AG04450 (cell line): ENCODE measurements around the gene KY. TPM values are rescaled to one million over a fixed set of nuclear protein-coding genes. Genes with fewer than 3 reads are reported as not detected.

Experiments used
- CTCF ChIA-PET: fragments of 300-600, 350-600 bp; formaldehyde crosslinking; extraction: SDS; loops from one replicate; lab custom pipeline; 2022; ENCODE audit warnings: antibody characterized with exemption, inconsistent platforms; lab: Charles Lee
- POLR2A ChIA-PET: fragments of 350-600 bp; formaldehyde crosslinking; extraction: SDS; loops from one replicate; lab custom pipeline; 2021; ENCODE audit warnings: antibody characterized with exemption, inconsistent platforms; lab: Yijun Ruan, JAX
- DNase-seq: peaks from one replicate; pipeline ENCODE4 v3.0.0-alpha.2; 2011; ENCODE audit warnings: low read depth, low spot score
- H3K27ac ChIP-seq: one replicate; pipeline ENCODE4 v1.5.1; 2012; ENCODE audit warnings: low read depth, low read length, control low read depth
- H3K27me3 ChIP-seq: one replicate; pipeline ENCODE4 v1.6.0; 2012; ENCODE audit warnings: low read length; ENCODE audit not compliant: control insufficient read depth, insufficient read depth
- H3K4me3 ChIP-seq: 2 replicates; pipeline ENCODE4 v1.5.1; 2011; ENCODE audit warnings: mild to moderate bottlenecking, low read depth, low read length, control low read depth
- H3K9me3 ChIP-seq: 2 replicates; pipeline ENCODE4 v1.5.1; 2012; ENCODE audit warnings: low read length; ENCODE audit not compliant: control insufficient read depth, insufficient read depth
- polyA minus RNA-seq: library from RNA; depleted of rRNA, polyadenylated mRNA; stranded (reverse); fragments of >200 nt; gene quantifications from 2 replicates; pipeline ENCODE4 v1.2.3, GENCODE V29; 2011; rRNA and poly(A)+ RNA removed
- polyA plus RNA-seq: library from polyadenylated mRNA; depleted of rRNA; stranded (reverse); fragments of >200 nt; gene quantifications from 2 replicates; pipeline ENCODE4 v1.2.3, GENCODE V29; 2011; rRNA removed
- TF ChIP-seq, protein P1 (sequence below): IDR thresholded peaks from 2 replicates; pipeline ENCODE4 v1.5.1; 2011; ENCODE audit warnings: low read depth, low read length, control low read depth, inconsistent platforms

The KY gene, protein sequence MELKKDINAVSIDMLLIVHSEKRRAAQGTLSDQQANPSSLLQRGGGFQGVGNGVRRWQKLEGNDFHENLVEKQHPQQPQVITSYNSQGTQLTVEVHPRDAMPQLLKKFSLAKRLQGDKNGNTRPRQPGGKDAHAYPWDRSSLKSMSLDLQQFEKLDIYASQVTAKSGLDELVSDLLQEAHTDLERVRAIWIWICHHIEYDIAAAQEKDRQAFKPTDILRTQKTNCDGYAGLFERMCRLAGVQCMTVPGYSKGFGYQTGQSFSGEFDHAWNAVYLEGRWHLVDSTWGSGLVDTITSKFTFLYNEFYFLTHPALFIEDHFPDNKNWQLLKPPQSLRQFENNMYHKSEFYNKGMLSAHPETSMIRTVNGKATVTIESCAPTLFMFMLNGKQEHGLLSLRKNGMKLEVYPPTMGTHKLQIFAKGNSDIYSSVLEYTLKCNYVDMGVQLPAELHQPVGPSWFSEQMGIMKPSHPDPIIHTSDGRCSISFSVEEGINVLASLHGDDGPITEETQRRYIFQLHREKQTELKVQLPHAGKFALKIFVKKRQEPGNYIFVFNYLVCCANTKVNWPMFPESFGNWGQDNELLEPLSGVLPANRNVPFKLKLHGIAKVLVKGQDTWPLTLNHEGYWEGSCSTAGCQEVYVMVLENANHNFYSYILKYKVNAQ
- 0.04 and 0.09 TPM in 2 replicates for polyA plus RNA-seq
- polyA minus RNA-seq: not detected in 2 replicates

DNA sequence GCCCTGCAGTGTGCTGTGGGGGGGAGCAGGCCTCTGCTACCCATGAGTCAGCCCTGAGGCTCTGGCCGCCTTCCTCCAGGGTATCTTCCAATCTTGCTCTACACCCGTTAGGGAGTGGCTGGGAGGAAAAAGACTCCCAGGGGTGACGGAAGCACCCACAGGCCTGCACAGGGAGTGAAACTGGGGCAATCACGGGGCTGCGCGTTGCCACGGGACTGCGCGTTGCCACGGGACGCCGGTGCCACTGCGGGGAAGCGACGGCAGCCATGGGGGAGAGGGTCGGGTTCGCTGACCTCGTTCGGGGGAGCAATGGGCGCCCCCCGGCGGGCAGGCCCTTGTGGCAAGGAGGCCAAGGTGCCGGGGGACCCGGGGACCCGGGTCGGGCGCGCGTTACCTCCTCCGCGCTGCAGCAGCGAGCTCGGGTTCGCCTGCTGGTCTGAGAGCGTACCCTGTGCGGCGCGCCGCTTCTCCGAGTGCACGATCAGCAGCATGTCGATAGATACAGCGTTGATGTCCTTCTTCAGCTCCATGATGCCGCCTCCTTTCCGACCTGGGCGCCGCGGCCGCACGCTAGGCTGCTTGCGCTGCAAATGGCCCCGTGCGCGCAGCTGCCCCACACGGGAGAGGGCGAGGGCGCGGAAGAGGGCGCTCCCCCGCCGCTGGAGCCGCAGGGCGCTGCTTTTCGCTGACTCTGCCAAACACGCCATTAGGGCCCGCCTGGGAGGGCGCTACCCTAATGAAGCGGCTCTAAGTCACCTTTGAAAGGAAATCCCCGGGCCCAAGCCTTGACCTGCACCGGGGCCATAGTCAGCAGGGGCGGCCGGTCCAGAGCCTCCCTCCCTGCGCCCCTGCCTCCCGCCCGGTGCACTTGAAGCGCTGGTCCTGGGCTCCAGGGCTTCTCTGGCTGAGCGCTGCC is at the start of gene KY:
Gene KY, minus strand, starts transcription at position 592 of the 916 bp plus-strand sequence. Its CDS starts 62 bp downstream, at position 530.
- H3K27me3 ChIP-seq: peaks cover 5% of the 10 kb centered on the region
- H3K9me3 ChIP-seq: no peaks in the 10 kb centered on the region
- no peak for DNase-seq
- TF ChIP-seq, protein P1, sequence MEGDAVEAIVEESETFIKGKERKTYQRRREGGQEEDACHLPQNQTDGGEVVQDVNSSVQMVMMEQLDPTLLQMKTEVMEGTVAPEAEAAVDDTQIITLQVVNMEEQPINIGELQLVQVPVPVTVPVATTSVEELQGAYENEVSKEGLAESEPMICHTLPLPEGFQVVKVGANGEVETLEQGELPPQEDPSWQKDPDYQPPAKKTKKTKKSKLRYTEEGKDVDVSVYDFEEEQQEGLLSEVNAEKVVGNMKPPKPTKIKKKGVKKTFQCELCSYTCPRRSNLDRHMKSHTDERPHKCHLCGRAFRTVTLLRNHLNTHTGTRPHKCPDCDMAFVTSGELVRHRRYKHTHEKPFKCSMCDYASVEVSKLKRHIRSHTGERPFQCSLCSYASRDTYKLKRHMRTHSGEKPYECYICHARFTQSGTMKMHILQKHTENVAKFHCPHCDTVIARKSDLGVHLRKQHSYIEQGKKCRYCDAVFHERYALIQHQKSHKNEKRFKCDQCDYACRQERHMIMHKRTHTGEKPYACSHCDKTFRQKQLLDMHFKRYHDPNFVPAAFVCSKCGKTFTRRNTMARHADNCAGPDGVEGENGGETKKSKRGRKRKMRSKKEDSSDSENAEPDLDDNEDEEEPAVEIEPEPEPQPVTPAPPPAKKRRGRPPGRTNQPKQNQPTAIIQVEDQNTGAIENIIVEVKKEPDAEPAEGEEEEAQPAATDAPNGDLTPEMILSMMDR: peak; percentile 29; the same call in 1 of the 2 replicates
- CTCF ChIA-PET: interaction anchor here (1.3 to 3.1 kb wide), 4 partner anchors 10 to 438 kb away, joined by 3 to 22 read pairs (median 10); no protein-coding TSS in a partner anchor
- POLR2A ChIA-PET: interaction anchor here (1.0 kb wide), 1 partner anchor 35 kb away, joined by 4 read pairs; no protein-coding TSS in a partner anchor
- peak within 1 kb of the TSS; percentile 58 for H3K4me3 ChIP-seq
- H3K27ac ChIP-seq: no peak within 1 kb of the TSS

DNA sequence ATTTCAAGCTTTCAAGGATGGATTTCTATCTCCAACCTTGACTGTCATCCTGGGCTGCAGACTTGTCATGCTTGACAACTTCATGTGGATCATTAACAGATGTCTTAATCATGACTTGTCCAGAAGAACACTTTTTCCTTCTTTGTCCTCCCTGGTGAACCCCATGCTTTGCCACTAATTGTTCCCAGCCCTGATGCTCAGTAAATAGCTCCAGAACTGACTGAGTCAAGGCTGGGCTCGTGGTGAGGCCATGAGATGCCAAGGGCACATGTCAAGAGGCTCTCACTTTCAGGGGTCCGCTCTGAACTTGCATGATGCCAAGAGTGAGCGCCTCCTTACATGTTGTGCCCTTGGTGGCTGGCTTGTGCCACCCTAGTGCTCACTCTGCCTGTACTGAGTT is 48.9 kb upstream of the KY start:
- no peaks in the 10 kb centered on the region for H3K9me3 ChIP-seq
- no peak overlapping the region for H3K27ac ChIP-seq
- DNase-seq: no peak
- TF ChIP-seq, protein P1: no peak
- no peaks in the 10 kb centered on the region for H3K27me3 ChIP-seq
- H3K4me3 ChIP-seq: no peak overlapping the region
- ChIA-PET CTCF (no interaction called here), POLR2A (no interaction called here)

DNA sequence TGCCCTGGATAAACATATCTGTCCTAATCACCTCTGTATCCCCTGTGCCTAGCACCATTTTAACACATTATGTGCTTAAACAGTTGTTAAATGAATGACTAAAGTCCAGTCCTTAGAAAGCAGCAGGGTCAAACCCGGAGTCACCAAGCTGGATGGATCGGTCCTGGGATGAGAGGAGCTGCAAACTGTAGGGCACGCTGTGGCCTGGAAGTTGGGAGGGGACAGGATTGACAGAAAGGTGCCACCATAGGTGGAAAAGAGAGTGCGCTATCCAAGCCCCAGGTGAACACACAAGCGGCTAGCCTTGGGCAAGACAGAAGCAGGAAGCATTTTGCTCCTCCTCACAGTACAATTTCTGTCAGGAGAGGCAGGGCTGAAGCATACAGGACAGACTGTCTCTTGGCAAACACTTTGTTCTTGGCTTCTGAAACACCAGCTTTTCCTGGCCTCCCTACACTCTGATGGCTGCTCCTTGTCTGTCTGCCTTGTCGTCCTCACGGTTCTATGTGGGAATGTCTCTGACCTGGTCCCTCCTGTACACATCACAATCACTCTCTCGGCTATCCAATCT is 48.4 kb upstream of the KY start:
- H3K9me3 ChIP-seq: no peaks in the 10 kb centered on the region
- H3K27me3 ChIP-seq: no peaks in the 10 kb centered on the region
- TF ChIP-seq, protein P1: no peak
- H3K27ac ChIP-seq: no peak overlapping the region
- ChIA-PET CTCF (no interaction called here), POLR2A (no interaction called here)
- H3K4me3 ChIP-seq: no peak overlapping the region
- DNase-seq: no peak

DNA sequence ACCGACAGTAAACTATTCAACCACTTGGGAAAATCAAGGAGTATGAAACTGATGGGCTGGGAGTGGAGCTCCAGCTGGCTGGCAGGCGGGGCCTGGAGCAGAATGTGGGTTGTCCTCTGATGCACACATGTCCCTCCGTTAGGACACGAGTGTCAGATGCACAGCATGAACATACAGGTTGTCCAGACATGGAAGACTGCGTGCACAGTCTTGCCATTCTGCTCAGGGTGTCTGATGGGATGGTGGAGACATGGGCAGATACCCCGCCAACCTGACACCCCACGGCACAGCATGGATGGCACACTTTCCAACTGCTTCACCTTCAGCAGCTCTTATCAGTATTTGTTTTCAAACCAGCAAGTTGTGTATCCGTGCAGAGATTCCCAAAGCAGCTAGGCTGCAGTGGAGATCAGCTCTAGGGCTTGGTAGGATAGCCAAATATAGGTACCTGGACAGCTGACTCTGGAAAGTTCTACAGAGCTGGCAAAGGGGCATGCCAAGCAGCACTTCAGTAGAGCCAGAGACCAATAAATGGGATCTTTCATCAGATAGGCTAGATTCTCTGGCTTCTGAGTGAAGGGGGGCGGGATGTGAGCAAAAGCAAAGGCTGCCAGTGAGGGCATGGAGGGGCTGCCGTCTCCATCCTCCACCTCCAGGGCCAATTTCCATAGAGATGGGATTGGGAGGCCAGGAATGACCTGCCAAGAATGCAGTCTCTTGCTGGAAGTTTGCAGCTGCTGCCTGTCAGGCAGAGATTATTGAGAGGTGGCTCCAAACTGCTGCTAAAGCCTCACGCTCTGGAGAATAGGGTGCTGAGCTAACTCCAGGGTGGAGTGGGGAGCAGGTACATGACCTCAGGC is 47.2 kb upstream of the KY start:
- TF ChIP-seq, protein P1: no peak
- H3K4me3 ChIP-seq: no peak overlapping the region
- H3K27ac ChIP-seq: no peak overlapping the region
- H3K9me3 ChIP-seq: no peaks in the 10 kb centered on the region
- ChIA-PET POLR2A (no interaction called here), CTCF (no interaction called here)
- DNase-seq: no peak
- H3K27me3 ChIP-seq: no peaks in the 10 kb centered on the region
